ENCODE measurements around the gene IFNA6. TPM values are rescaled to one million over a fixed set of nuclear protein-coding genes. Genes with fewer than 3 reads are reported as not detected.

Gene IFNA6
- total RNA-seq, 2 donors from 2014 or later, result not detected

DNA sequence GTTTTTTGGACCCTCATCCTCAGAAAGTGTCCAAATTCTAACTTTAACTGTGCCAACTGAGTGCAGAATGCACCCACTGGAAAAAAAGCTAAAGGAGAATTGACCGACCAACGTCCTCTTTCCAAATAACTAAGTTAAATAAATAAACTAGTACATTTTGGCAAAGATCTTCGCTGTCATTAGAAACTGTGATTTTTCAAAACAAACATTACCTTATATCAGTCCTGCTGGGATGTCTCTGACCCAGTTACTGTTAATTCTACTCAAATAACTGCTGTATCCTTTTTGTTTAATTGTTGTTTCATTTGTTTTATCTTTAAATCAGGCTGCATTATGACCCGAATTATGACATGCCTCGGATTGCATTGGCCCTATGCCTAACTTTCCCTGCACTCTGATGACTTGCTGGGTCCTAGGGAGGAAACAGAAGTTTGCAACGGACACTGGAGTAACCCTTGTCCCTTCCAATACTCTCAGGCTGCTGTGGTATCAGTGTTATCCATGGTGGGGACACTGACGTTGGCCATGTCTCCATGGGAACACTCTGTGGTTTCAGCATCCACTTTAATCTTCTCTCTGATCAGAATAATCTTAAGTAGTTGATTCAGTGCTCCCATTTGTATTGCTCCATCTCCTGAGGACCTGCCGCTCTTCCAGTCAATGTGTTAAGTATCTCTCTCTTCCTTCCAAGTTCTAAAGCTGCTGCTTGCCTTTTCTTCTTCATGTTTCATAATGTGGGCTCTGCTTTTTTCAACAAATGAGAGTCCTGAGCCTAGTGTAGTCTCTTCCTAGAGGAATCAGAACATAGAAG lies 34.5 kb downstream of the IFNA6 start:
- Mint-ChIP-seq H3K4me1 (peaks cover 4% of the 10 kb centered on the region), H3K27me3 (peaks cover 3% of the 10 kb centered on the region), H3K36me3 (ENCODE audit: low read depth) (peaks cover 6% of the 10 kb centered on the region), H3K4me3 (no peak overlapping the region), H3K27ac (no peak overlapping the region), H3K9me3 (no peaks in the 10 kb centered on the region)
- no peak for ATAC-seq (replicated peaks)

DNA sequence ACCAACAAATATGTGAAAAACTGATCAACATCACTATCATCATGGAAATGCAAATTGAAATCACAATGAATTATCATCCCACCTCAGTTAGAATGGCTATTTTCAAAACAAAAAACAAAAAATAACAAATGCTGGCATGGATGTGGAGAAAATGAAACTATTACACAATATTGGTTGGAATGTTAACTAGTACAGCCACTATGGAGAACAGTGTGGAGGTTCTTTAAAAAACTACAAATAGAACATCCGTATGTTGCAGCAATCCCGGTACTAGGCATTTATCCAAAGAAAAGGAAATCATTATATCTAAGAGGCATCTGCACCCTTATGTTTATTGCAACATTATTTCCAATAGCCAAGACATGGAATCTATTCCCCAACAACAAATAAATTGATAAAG lies 36.5 kb downstream of the IFNA6 start:
- Mint-ChIP-seq H3K36me3 (ENCODE audit: low read depth) (no peaks in the 10 kb centered on the region), H3K9me3 (no peaks in the 10 kb centered on the region), H3K4me3 (no peak overlapping the region), H3K27me3 (peaks cover 8% of the 10 kb centered on the region), H3K27ac (no peak overlapping the region), H3K4me1 (peaks cover 4% of the 10 kb centered on the region)
- ATAC-seq (replicated peaks), result no peak

DNA sequence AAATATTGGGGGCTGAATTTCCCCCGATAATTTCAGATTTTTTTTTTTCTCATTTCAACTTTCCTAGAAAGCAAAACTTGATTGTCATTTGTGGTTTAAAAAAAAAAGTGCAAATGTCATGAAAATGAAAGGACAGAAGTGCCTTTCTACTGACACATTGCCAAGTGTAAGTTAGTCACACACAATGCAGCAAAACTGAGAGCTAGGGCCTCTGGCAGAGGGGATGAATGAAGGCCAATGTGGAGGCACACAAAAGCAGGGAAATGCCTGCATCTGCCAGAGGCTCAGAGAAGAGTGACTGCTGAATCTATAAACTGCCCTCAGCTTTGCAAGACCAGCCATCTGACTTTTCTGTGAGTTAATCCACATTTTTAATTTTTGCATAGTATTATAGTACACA lies 38.8 kb downstream of the IFNA6 start:
- H3K4me3 Mint-ChIP-seq, result no peak overlapping the region
- no peaks in the 10 kb centered on the region for H3K36me3 Mint-ChIP-seq (ENCODE audit: low read depth)
- H3K9me3 Mint-ChIP-seq, result no peaks in the 10 kb centered on the region
- no peaks in the 10 kb centered on the region for H3K4me1 Mint-ChIP-seq
- no peak for ATAC-seq (replicated peaks)
- H3K27ac Mint-ChIP-seq, result no peak overlapping the region
- H3K27me3 Mint-ChIP-seq, result peaks cover 15% of the 10 kb centered on the region

DNA sequence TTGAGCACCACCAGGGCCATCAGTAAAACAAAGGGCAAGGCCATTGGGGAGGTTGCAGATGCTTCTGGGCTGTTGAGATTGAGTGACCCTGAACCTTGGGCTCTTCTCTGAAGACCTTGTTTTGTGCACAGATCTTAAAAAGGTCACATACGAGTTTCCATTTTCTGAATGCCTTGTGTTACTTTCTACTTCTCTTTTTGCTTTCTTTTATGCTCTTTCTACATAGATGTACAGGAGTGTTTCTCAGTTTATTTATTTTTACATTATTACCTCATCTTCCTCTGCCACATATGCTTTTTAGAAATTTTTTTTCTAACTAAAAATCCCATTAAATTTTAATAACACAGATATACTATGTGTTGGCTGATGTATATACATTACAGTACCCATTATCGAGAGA lies 45.5 kb downstream of the IFNA6 start, which contains the start of gene IFNA5:
Gene IFNA5, minus strand, starts transcription at position 101 of the 400 bp plus-strand sequence. Its CDS starts 57 bp downstream, at position 44.
- Mint-ChIP-seq H3K4me3 (no peak within 1 kb of the TSS), H3K27ac (no peak within 1 kb of the TSS), H3K4me1 (no peaks in the 10 kb centered on the region), H3K9me3 (no peaks in the 10 kb centered on the region), H3K27me3 (peaks cover 46% of the 10 kb centered on the region), H3K36me3 (ENCODE audit: low read depth) (no peaks in the 10 kb centered on the region)
- no peak for ATAC-seq (replicated peaks)

Other genes starting within 250 kb of the IFNA6 start
- gene IFNW1, start 209.1 kb downstream of the IFNA6 start, total RNA-seq, result not detected
- not detected for gene IFNA21, start 184.2 kb downstream of the IFNA6 start, total RNA-seq
- gene IFNA4, start 163.3 kb downstream of the IFNA6 start, total RNA-seq, result not detected
- gene IFNA7, start 148.7 kb downstream of the IFNA6 start, total RNA-seq, result not detected
- not detected for gene IFNA10, start 143.7 kb downstream of the IFNA6 start, total RNA-seq
- not detected for gene IFNA16, start 133.6 kb downstream of the IFNA6 start, total RNA-seq
- gene IFNA17, start 122.7 kb downstream of the IFNA6 start, total RNA-seq, result not detected
- gene IFNA14, start 110.9 kb downstream of the IFNA6 start, total RNA-seq, result not detected
- not detected for gene IFNA5, start 45.6 kb downstream of the IFNA6 start, total RNA-seq
- 10 to 100 TPM; 10.5 to 13.7 TPM for gene KLHL9, start 15.5 kb downstream of the IFNA6 start, total RNA-seq
- gene IFNA13, start 17.2 kb upstream of the IFNA6 start, total RNA-seq, result not detected
- not detected for gene IFNA2, start 34.5 kb upstream of the IFNA6 start, total RNA-seq
- gene IFNA8, start 58.2 kb upstream of the IFNA6 start, total RNA-seq, result not detected
- not detected for gene IFNA1, start 89.6 kb upstream of the IFNA6 start, total RNA-seq
- gene IFNE, start 131.4 kb upstream of the IFNA6 start, total RNA-seq, result not detected